ENCODE data around the gene NF1. TPM values are rescaled to one million over a fixed set of nuclear protein-coding genes. Genes with fewer than 3 reads are reported as not detected.

The NF1 gene
- total and polyA plus RNA-seq, 2 donors (not counting 1 experiment from before 2014, with no cell fraction given) = 10.8 to 27.7 TPM

GRCh38 chr17:31241116-31241515, 146.3 kb downstream of the NF1 start:
- H3K79me2 ChIP-seq (ENCODE audit: control insufficient read depth, insufficient read depth, low read length) = no peaks in the 10 kb centered on the region
- ATAC-seq (ENCODE audit: low read depth) = no peak
- no peak overlapping the region for H3K27ac Mint-ChIP-seq
- H3K27ac ChIP-seq (ENCODE audit: low read length in 2 of 2) = no peak overlapping the region
- no peak overlapping the region for H3K4me3 Mint-ChIP-seq
- no peaks in the 10 kb centered on the region for H3K27me3 Mint-ChIP-seq
- H2AFZ ChIP-seq (ENCODE audit: insufficient read depth, low read depth, low read length, poor library complexity, severe bottlenecking) = no peak overlapping the region
- ChIA-PET CTCF (interaction anchor here (0.6 kb wide), 2 partner anchors 23 to 78 kb away, joined by 3 read pairs; no protein-coding TSS in a partner anchor), POLR2A (interaction anchor here (0.7 kb wide), 1 partner anchor 642 kb away, joined by 3 read pairs; no protein-coding TSS in a partner anchor)
- no peaks in the 10 kb centered on the region for H3K9me3 Mint-ChIP-seq (ENCODE audit: insufficient read depth)
- no peak for DNase-seq
- 100% methylated on average over 2 of the region's 4 CpGs for WGBS (ENCODE audit: insufficient coverage)
- no peaks in the 10 kb centered on the region for H3K27me3 ChIP-seq (replicated peaks in 1 of 4; ENCODE audit: control extremely low read depth in 1 of 4, control insufficient read depth in 3 of 4, insufficient read depth in 4 of 4, low read length in 3 of 4)
- no peaks in the 10 kb centered on the region for H4K20me1 ChIP-seq (ENCODE audit: control insufficient read depth, insufficient read depth, low read length, poor library complexity, severe bottlenecking)
- intact Hi-C loops (cut with micrococcal nuclease) = no loop called here
- H3K9me3 ChIP-seq (ENCODE audit: control extremely low read depth in 1 of 3, control insufficient read depth in 2 of 3, insufficient read depth in 1 of 3, low read length in 2 of 3) = no peaks in the 10 kb centered on the region
- no peak overlapping the region for H3K4me2 ChIP-seq (replicated peaks; ENCODE audit: low read depth, low read length, poor library complexity, severe bottlenecking)
- TF ChIP-seq CTCF (IDR thresholded peaks at IDR 0.05) (no peak), EZH2 (IDR thresholded peaks at IDR 0.05; ENCODE audit: borderline replicate concordance, insufficient read depth, low read depth, low read length, poor library complexity, severe bottlenecking) (no peak)
- H3K4me3 ChIP-seq (ENCODE audit: control extremely low read depth in 1 of 5, extremely low read depth in 1 of 5, insufficient read depth in 1 of 5, low read depth in 2 of 5, low read length in 4 of 5) = no peak overlapping the region
- H3K4me1 ChIP-seq (ENCODE audit: control insufficient read depth in 2 of 2, insufficient read depth in 2 of 2, low read length in 2 of 2) = no peaks in the 10 kb centered on the region
- H3K4me1 Mint-ChIP-seq = no peaks in the 10 kb centered on the region
- peaks cover 0 to 14% of the 10 kb centered on the region in 2 experiments for H3K36me3 ChIP-seq (replicated peaks in 1 of 2; ENCODE audit: control extremely low read depth in 1 of 2, control insufficient read depth in 1 of 2, extremely low read depth in 1 of 2, insufficient read depth in 2 of 2, low read length in 1 of 2)
- H3K9ac ChIP-seq (ENCODE audit: low read length) = no peak overlapping the region

- no peak overlapping the region for H3K4me3 ChIP-seq (ENCODE audit: control extremely low read depth in 1 of 5, extremely low read depth in 1 of 5, insufficient read depth in 1 of 5, low read depth in 2 of 5, low read length in 4 of 5)
- ATAC-seq (ENCODE audit: low read depth) (no peak), DNase-seq (no peak)
- no peaks in the 10 kb centered on the region for H3K27me3 Mint-ChIP-seq
- H3K9me3 ChIP-seq (ENCODE audit: control extremely low read depth in 1 of 3, control insufficient read depth in 2 of 3, insufficient read depth in 1 of 3, low read length in 2 of 3) = no peaks in the 10 kb centered on the region
- ChIA-PET POLR2A (no interaction called here), CTCF (interaction anchor here (0.9 kb wide), 1 partner anchor 117 kb away, joined by 4 read pairs; no protein-coding TSS in a partner anchor)
- TF ChIP-seq CTCF (IDR thresholded peaks at IDR 0.05) (no peak), EZH2 (IDR thresholded peaks at IDR 0.05; ENCODE audit: borderline replicate concordance, insufficient read depth, low read depth, low read length, poor library complexity, severe bottlenecking) (no peak)
- no peaks in the 10 kb centered on the region for H3K27me3 ChIP-seq (replicated peaks in 1 of 4; ENCODE audit: control extremely low read depth in 1 of 4, control insufficient read depth in 3 of 4, insufficient read depth in 4 of 4, low read length in 3 of 4)
- WGBS (ENCODE audit: insufficient coverage) = 100% methylated on average over 1 of the region's 5 CpGs
- intact Hi-C loops (cut with micrococcal nuclease) = no loop called here
- H3K27ac Mint-ChIP-seq = no peak overlapping the region
- peaks cover 2 to 11% of the 10 kb centered on the region in 2 donors for H3K4me1 ChIP-seq (ENCODE audit: control insufficient read depth in 2 of 2, insufficient read depth in 2 of 2, low read length in 2 of 2)
- H3K36me3 ChIP-seq (replicated peaks in 1 of 2; ENCODE audit: control extremely low read depth in 1 of 2, control insufficient read depth in 1 of 2, extremely low read depth in 1 of 2, insufficient read depth in 2 of 2, low read length in 1 of 2) = peaks cover 0 to 8% of the 10 kb centered on the region in 2 experiments
- H3K4me3 Mint-ChIP-seq = no peak overlapping the region
- H3K4me1 Mint-ChIP-seq = peaks cover 13% of the 10 kb centered on the region
- H4K20me1 ChIP-seq (ENCODE audit: control insufficient read depth, insufficient read depth, low read length, poor library complexity, severe bottlenecking) = no peaks in the 10 kb centered on the region
- H3K9me3 Mint-ChIP-seq (ENCODE audit: insufficient read depth) = no peaks in the 10 kb centered on the region
- no peak overlapping the region for H3K27ac ChIP-seq (ENCODE audit: low read length in 2 of 2)
- H2AFZ ChIP-seq (ENCODE audit: insufficient read depth, low read depth, low read length, poor library complexity, severe bottlenecking) = no peak overlapping the region
- H3K9ac ChIP-seq (ENCODE audit: low read length) = no peak overlapping the region
- H3K79me2 ChIP-seq (ENCODE audit: control insufficient read depth, insufficient read depth, low read length) = no peaks in the 10 kb centered on the region
- no peak overlapping the region for H3K4me2 ChIP-seq (replicated peaks; ENCODE audit: low read depth, low read length, poor library complexity, severe bottlenecking)
These were observed 154.4 kb downstream of the NF1 start for GRCh38 chr17:31248986-31249834.
